HG03342 (cell line): ENCODE results near the gene SGF29.
"Not testable (repeated sequence)": the region's sequence is repeated elsewhere in the genome, so short reads cannot be mapped to it uniquely, and the experiment has no call there.

Experiments used
- ATAC-seq: cut with Tn5 transposase; IDR thresholded peaks from one replicate; pipeline ENCODE4 v1.9.1; 2021; ENCODE audit warnings: mild to moderate bottlenecking, moderate library complexity; ENCODE audit not compliant: unreplicated experiment

SGF29 gene

DNA sequence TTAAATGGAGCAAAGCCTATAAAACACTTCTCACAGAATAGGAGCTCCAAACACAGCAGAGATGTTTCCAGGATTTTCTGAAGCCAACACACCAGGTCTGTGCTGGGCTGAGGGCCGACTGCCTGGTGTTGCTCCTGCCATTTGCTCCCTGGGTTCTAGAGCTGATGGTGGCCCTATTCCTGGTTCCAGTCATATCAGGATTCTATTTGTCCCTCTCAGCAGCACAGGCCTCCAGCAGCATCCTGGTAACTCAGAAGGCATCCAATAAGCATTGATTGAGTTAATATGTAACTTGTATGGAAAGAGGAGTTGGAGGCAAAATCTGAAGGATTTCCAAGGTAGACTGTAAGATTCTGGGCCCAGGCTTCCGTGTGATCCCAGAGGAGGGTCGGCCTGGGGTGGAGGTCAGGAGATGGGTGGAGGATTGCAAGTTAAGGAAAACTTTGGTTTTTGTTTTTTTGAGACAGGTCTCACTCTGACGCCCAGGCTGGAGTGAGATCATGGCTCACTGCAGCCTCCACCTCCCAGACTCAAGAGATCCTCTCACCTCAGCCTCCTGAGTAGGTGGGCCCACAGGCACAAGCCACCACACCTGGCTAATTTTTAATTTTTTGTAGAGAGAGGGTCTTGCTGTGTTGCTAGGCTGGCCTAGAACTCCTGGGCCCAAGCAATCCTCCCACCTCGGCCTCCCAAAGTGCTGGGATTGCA lies 20.6 kb upstream of the SGF29 start:
- no peak for ATAC-seq

DNA sequence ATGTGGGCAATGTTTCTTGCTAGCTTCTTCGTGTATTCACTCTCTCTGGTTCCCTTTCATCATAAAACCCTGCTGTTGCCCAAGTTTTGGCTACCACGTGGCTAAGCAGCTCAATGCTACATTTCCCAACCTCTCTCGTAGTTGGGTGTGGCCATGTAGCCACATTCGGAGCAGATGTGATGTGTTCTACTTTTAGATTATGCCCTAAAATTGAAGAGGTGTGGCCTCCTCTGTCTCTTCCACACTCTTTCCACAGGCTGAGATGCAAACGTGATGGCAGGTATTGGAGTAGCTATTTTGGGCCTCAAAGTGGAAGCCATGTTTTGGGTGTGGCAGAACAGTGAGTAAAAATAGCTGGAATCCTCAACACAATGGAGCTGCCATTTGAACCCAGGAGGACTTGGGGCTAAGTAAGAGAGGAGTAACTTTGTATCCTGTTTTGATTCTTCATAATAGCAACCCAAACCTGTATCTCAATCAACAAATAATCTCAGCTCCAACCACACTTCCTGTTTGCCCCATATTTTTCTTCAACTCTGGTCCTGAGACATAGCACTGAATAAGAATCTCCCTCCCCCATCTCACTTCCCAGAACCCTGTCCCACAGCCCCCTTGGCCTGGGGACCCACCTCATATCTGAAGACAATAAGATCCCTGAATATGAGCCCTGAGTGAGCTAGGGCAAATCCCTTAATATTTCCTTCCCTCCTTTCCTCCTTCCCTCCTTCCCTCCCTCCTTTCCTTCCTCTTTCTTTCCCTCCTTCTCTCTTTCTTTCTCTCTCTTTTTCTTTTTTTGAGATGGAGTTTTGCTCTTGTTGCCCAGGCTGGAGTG lies 19.0 kb upstream of the SGF29 start:
- no peak for ATAC-seq

DNA sequence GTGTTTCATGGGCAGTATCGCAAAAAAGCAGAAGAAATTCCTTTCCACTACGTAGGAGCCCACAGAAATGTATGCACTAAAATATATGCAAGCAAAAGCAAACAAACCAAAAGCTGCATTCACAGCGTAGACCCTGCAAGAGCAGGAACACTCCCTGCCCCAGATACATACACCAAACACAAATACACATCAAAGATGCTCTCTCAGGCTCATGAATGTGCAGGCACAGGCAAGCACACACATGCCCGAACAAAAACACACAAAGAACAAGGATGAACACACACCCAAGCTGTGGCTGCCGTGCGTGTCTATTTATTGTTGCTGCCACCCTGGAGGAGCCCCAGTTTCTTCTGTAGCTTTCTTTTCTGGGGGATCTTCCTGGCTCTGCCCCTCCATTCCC lies 16.6 kb upstream of the SGF29 start:
- ATAC-seq, result no peak

DNA sequence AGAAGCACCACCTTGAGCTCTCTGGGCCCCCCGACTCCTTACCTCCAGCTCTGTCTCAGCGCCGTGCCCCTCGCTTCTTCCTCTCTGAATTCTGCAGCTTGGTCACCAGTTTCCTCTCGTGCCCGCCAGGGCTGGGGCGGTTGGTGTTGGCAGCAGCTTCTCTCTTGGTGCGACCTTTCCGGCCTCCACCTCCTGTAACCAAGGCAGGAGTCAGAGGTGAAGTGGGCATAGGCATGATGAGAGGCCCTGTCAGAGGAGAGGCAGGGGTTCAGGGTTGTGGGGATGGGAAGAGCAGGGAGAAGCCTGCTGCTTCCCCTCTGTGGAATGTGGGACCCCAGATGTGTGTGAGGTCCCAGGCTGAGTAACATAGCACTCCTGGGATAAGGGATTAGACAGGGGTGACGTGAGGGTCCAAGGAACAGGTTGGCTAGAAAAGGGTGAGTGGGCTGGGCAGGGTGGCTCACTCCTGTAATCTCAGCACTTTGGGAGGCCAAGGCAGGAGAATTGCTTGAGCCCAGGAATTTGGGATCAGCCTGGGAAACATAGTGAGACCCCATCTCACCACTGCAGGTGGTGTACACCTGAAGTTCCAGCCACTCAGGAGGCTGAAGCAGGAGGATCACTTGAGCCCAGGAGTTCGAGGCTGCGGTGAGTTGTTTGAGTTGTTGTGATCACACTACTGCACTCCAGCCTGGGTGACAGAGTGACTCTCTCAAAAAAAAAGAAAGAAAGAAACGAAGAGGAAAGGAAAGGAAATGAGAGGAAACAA lies 15.6 kb upstream of the SGF29 start:
- no peak for ATAC-seq

DNA sequence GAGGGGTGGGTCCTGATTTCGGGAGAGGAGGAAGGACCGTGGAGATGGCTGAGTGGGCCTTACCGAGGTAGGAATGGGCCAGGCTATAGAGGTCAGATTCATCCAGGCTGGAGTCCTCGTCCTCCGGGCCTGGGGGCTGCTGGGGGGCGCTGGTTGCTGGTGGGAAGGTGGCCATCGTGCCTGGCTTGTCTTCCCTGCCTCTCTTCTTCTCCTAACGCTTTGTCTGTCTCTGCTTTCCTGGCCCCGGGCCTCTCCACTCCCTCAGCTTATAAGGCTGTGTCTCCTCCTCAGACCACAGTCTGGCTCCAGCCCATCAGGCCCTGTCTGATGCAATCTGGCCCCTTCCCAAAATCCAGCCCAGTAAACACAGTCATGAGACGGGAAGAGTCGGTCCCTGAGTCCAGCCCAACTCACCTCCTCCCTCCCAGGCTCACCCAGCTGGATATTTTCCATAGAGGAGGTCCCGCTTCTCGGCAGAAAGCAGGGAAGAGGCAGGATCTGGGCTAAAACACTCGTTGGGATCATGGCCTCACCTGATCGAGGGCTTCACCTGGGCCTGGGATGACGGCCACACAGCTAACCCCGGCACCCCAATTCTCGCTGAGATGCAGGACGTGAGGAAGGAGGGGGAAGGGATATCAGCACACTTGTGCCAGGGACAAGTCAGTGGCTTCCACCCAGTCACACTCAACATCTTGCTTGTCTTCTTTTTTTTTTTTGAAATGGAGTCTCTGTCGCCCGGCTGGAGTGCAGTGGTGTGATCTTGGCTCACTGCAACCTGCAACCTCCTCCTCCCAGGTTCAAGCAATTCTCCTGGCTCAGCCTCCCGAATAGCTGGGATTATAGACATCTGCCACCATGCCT lies 14.8 kb upstream of the SGF29 start, which contains the start of gene NUPR1:
TSS of gene NUPR1 (minus strand) at position 242 of the 864 bp plus-strand sequence. CDS start at position 175, 67 bp downstream.
- ATAC-seq, result no peak

DNA sequence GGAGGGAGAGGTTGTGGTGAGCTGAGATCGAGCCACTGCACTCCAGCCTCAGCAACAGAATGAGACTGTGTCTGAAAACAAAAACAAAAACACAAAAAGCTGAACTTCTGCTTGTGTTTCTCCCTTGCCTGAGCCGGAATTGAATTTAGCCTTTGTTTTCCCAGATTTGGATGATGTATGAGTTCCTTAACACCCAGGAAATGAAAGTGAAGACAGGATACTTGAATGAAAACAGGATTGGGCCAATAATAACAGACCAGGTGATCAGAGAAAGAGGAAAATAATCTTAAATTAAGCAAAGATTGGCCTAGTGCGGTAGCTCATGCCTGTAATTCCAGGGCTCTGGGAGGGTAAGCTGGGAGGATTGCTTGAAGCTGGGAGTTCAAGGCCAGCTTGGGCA lies 13.4 kb upstream of the SGF29 start:
- ATAC-seq, result no peak

DNA sequence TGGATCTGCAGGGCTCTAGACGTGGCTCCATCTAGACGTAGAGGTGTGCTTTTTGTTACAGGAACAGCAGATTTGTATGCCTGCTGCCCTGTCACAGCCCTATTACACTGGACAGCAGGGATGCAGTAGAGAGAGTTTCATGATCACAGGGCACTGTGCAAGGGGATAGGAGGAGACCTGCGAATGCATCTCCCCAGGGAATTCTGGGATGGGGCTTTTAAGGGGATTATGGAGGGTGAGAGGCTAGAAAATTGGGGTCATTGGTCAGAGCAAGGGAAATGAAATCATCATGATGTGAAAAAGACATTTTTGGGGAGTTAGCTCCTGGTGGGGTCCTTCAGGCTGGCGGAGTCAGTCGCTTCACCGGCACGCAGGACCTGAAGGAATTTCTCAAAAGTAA lies 11.1 kb upstream of the SGF29 start:
- ATAC-seq, result no peak

DNA sequence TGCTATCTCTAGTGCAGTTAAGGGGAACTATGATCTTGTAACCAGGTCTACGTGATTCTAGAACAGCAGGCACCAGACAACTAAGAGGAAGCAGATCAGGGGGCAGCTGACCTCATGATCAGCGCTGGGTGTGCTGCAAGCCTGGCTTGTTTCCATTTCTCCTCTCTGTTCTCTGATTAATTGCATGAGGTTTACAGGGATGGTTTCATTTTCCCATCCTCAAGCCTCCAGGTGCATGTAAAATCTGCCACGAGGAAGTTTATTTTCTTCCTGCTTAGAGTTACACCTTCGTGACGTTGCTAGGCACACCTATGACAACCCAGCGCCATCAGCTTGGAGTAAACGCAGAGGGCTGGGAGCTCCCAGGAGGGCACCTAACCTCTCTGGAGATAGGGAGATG lies 10.6 kb upstream of the SGF29 start:
- no peak for ATAC-seq

DNA sequence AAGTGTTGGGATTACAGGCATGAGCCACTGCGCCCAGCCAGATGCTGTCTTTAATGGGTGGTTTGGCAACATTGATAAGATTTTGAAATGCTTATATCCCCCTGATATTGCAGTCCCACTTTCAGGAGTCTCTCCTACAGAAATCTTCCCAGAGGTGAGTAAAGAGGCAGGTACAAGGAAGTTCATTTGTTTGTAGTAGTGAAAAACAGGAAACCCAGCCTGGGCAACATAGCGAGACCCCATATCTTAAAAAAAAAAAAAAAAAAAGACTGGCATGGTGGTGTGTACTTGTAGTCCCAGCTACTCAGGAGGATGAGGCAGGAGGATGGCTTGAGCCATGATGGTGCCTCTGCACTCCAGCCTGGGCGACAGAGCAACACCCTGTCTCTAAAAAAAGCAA lies 8.7 kb upstream of the SGF29 start:
- ATAC-seq, result no peak

DNA sequence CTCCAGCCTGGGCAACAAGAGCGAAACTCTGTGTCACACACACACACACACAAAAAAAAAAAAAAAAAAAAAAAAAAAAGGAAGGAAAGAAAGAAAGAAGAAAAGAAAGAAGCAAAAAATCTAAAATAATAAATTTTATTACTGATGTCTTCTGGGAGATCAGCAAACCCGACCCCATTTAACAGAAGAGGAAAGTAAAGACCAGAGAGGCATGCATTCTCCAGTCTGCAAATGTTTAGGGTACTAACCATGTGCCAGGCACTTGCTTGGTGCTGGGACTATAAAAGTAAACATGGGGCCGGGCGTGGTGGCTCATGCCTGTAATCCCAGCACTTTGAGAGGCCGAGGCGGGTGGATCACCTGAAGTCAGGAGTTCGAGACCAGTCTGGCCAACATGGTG lies 7.8 kb upstream of the SGF29 start:
- ATAC-seq, result not testable (repeated sequence)

DNA sequence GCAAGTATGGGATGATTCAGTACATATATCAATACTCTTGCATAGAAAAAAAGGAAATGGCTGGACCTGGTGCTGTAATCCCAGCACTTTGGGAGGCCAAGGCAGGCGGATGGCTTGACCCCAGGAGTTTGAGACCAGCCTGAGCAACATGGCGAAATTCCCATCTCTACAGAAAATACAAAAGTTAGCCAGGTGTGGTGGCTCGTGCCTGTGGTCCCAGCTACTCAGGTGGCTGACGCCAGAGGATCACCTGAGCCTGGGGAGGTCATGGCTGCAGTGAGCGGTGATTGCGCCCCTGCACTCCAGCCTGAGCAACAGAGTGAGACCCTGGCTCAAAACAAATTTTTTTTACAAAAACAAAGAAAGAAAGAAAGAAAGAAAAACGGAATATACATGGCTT lies 7.1 kb upstream of the SGF29 start:
- ATAC-seq, result no peak

DNA sequence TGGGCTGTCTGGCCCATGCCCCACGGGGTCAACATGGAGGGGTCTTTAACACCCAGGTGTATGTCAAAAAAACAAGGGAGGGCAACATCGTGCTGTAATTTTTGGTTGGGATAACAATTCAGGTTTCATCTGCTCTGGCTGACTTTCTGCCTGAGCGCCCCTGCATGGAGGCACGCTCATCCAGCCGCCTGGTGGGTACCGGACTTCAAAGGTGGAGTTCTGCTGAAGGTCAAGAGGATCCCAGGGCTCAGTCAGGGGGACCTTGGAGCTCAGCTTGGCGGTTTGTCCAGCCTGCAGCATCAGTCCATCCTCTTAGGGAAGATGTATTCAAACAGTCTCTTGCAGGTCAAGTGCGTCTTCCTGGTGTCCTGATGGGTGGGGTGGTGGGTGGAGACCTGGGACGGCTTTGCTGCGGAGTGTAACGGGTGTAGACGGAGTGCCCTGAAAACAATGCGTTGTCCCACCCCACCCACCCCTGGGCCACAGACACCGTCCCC lies 5.4 kb upstream of the SGF29 start:
- no peak for ATAC-seq

DNA sequence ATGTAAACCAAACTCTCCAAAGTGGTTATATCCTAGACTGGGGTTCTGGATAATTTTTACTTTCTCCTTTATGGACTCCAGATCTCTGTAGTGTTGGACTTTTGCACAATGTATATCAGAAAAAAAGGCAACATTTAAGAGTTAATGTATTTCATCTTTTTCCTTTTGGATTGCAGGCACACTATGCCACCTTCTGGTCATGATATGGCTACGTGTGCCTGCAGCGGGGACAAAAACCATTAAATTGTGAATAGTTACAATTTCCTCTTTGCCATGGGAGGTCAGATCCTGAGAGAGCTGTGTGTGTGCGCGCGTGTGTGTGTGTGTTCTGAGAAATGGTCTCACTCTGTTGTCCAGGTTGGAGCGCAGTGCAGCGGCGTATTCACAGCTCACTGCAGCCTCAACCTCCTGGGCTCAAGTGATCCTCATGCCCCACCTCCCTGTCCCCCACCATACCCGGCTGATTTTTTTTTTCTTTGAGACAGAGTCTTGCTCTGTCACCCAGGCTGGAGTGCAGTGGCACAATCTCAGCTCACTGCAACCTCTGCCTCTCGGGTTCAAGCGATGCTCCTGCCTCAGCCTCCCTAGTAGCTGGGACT lies 4.3 kb upstream of the SGF29 start:
- ATAC-seq, result no peak

DNA sequence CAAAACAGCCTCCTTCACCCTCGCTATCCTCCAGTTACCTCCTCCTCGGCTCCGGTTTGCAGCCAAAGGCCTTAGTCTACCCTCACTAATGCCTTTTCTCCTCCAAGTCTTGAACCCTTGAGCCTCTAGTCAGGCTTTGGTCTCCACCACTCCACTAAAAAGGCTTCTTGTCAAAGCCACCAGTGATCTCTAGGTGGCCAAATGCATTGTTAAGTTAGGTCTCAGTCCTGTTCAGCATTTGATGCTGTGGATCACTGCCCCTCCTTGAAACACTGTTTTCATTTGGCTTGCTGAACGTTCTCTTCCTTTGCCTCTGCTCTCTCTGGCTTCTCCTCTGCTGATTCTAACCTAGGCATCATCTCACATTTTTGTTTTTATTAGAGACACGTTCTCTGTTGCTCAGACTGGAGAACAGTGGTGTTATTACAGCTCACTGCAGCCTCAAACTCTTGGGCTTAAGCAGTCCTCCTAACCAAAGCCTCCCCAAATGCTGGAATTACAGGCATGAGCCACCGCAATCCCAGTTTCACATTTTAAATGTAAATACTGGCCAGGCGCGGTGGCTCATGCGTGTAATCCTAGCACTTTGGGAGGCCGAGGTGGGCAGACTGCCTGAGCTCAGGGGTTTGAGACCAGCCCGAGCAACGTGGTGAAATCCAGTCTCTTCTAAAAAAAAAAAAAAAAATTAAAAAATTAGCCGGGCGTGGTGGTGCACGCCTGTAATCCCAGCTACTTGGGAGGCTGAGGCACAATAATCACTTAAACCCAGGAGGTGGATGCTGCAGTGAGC lies 1.1 kb downstream of the SGF29 start:
- ATAC-seq, result no peak

DNA sequence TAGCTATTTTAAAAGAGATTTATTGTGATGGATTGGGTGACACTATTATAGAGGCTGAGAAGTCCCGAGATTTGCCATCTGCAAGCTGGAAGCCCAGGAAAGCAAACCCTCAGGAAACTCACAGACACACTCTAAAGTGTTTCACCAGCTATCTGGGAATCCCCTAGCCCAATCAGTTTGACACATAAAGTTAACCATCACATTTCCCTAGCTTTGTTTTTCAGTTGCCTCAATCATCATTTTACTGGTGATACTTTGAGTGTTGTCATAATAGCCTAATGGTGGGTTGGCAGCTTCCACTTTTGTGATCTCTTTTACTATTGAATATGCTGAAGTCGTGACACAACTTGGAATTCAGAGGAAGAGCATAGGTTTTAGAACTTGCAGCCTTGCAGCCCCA lies 1.8 kb downstream of the SGF29 start:
- ATAC-seq, result no peak

DNA sequence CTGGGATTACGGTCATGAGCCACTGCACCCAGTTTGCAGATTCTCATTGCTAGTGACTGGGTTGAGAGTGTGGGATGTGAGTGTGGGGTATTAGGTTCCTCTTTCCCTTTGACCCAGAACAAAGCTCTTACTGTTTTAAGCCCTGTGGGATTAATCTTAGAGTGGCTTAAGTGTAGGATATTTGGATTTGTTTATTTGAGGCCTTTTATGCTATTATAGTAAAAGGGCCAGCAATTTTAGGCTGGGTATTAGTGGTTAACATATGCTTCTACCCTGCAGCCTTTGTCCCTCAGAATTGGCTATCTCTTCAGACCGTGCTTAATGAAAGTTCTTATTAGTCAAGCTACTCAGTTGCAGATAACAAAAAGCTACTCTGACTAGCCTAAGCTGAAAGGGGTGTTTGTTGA lies 3.2 kb downstream of the SGF29 start:
- no peak for ATAC-seq

DNA sequence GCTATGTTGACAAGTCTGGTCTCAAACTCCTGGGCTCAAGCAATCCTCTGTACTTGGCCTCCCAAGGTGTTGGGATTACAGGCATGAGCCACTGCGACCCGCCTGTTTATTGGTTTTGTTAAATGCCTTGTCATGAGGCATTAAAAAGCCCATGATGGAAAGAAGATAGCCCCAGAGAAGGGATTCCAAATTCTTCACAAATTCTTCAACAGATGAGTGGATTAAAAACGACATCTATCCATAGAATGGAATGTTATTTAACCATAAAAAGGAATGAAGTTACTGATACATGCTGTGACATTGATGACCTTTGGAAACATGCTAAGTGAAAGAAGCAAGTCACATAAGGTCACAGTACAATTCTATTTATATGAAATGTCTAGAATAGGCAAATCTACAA lies 4.7 kb downstream of the SGF29 start:
- ATAC-seq, result no peak

DNA sequence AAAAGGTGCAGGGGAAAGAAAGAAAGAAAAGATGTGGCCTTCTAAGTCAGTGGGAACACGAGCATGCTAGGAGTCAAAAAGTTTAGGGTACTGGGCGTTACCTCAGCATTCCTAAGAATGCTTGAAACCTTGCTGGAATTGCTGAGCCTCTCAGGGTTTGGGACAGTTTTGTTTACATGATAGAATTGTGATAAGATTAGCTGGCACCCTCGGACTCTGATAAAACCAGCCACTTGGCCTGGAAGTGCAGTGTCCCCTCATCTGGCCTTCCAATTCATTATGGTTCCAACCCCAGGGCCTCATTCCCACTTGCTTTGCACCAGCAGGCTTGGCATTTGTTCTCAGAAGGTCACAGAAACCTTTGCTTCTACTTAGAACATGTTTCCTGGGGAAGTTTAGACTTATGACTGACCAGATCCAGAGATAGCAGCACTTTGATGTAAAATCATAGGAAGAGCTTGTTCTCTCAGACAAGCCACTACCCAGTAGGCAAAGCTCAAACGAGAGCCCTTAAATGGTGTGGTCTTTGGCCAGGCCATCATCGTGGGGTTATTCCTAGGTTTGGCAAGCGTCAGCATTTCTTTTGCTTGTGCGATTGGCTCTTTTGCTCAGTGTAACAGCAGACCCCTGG lies 8.0 kb downstream of the SGF29 start:
- ATAC-seq, result no peak

DNA sequence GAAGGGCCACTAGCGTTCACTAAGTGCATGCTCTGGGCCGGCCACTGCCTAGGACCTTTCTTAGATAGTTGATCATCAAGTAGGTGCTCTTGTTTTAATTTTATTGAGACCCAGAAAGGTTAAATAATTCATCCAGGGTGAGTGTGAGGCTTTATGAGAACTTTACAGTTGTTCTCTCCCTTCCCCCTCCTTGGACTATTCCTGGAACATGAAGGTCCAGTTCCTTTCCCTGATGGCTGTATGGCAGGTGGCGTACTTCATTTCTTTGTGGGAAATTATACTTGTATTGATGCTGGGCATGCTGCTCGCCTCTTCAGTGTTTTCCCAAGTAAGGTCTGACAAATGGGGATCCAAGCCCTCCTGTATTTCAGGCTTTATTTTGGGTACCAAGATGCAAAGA lies 8.5 kb downstream of the SGF29 start:
- ATAC-seq, result no peak
